Fibroblast of lung (primary cell): ENCODE data around the gene ADCY2. TPM values are rescaled to one million over a fixed set of nuclear protein-coding genes. Genes with fewer than 3 reads are reported as not detected.

Experiments used
- DNase-seq, 2 donors: peaks; one replicate each; pipeline versions ENCODE4 v3.0.0 to v3.0.0-alpha.2; 2010; ENCODE audit warnings: low read depth in 2 of 2
- H2AFZ ChIP-seq: 2 replicates; pipeline ENCODE4 v1.5.1; 2012; ENCODE audit warnings: low read length, control low read depth, inconsistent platforms
- H3K27ac ChIP-seq: 2 replicates; pipeline ENCODE4 v1.5.1; 2011; ENCODE audit warnings: low read length, control low read depth; ENCODE audit not compliant: insufficient read depth
- H3K27me3 ChIP-seq: 2 replicates; pipeline ENCODE4 v1.5.1; 2011; ENCODE audit warnings: mild to moderate bottlenecking, low read length; ENCODE audit not compliant: control insufficient read depth, insufficient read depth
- H3K36me3 ChIP-seq: 2 replicates; pipeline ENCODE4 v1.5.1; 2011; ENCODE audit warnings: low read length; ENCODE audit not compliant: control insufficient read depth, insufficient read depth
- H3K4me1 ChIP-seq: 2 replicates; pipeline ENCODE4 v1.5.1; 2011; ENCODE audit warnings: low read length; ENCODE audit not compliant: control insufficient read depth, insufficient read depth; ENCODE audit errors: extremely low read depth
- H3K4me2 ChIP-seq: 2 replicates; pipeline ENCODE4 v1.5.1; 2011; ENCODE audit warnings: low read length, control low read depth; ENCODE audit not compliant: insufficient read depth; ENCODE audit errors: extremely low read depth
- H3K4me3 ChIP-seq, 4 experiments: fragments of 200-600 bp in 1 of 4; sonication (generic) in 1 of 4; replicated peaks in 1 of 4; 2 replicates each; pipeline ENCODE4 v1.5.1; 2011 to 2016; ENCODE audit warnings: low read length in 4 of 4, low read depth in 3 of 4, mild to moderate bottlenecking in 3 of 4, control low read depth in 2 of 4, inconsistent platforms in 1 of 4, mixed read lengths in 1 of 4; ENCODE audit not compliant: insufficient read depth in 1 of 4; ENCODE audit errors: control extremely low read depth in 1 of 4
- H3K79me2 ChIP-seq: 2 replicates; pipeline ENCODE4 v1.5.1; 2012; ENCODE audit warnings: mild to moderate bottlenecking, low read length, inconsistent platforms; ENCODE audit not compliant: control insufficient read depth, insufficient read depth
- H3K9ac ChIP-seq: 2 replicates; pipeline ENCODE4 v1.5.1; 2011; ENCODE audit warnings: mild to moderate bottlenecking, low read length, control low read depth; ENCODE audit not compliant: insufficient read depth
- H3K9me3 ChIP-seq: 2 replicates; pipeline ENCODE4 v1.5.1; 2012; ENCODE audit warnings: low read depth, low read length; ENCODE audit not compliant: control insufficient read depth, insufficient read depth
- H4K20me1 ChIP-seq: 2 replicates; pipeline ENCODE4 v1.5.1; 2011; ENCODE audit warnings: low read length; ENCODE audit not compliant: control insufficient read depth, insufficient read depth; ENCODE audit errors: extremely low read depth
- EZH2 ChIP-seq: IDR thresholded peaks from 2 replicates; pipeline ENCODE4 v1.5.1; 2012; ENCODE audit warnings: low read length, control low read depth, mild to moderate bottlenecking; ENCODE audit errors: missing control alignments
- polyA plus RNA-seq, 2 donors: library from polyadenylated mRNA; depleted of rRNA in 1 of 2; stranded (reverse) in 1 of 2; unstranded in 1 of 2; fragments of >200 nt; gene quantifications; 2 replicates each; pipeline ENCODE4 v1.2.1, GENCODE V29; 2011 to 2012; ENCODE audit warnings: missing spikeins in 1 of 2
- total RNA-seq: library from RNA; depleted of rRNA; stranded (reverse); fragments of >200 nt; gene quantifications from 2 replicates; pipeline ENCODE4 v1.2.1, GENCODE V29; 2014
- TF ChIP-seq, protein P1 (sequence below), 2 donors: IDR thresholded peaks in 1 of 2; conservative IDR thresholded peaks in 1 of 2; 1 replicate in 1 of 2; 2 replicates in 1 of 2; pipeline ENCODE4 v1.5.1; 2011 to 2012; ENCODE audit warnings: low read length in 2 of 2, control low read depth in 1 of 2, inconsistent platforms in 1 of 2, low read depth in 1 of 2, mild to moderate bottlenecking in 1 of 2

ADCY2 gene
- total and polyA plus RNA-seq, 2 donors (not counting 1 experiment from before 2014, with no cell fraction given): under 0.01 to 0.05 TPM

DNA sequence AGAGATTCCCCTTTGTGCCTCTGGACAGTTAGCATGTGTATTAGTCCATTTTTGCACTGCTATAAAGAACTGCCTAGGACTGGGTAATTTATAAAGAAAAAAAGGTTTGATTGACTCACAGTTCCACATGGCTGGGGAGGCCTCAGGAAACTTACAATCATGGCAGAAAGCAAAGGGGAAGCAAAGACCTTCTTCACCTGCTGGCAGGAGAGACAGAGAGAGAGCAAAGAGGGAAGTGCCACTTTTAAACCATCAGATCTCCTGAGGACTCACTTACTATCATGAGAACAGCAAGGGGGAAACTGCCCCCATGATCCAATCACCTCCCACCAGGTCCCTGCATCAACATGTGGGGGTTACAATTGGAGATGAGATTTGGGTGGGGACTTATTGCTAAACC lies 449.0 kb downstream of the ADCY2 start:
- Histone ChIP-seq H3K27ac (no peak overlapping the region), H3K4me1 (no peaks in the 10 kb centered on the region), H3K27me3 (peaks cover 16% of the 10 kb centered on the region), H3K9ac (no peak overlapping the region), H3K36me3 (no peaks in the 10 kb centered on the region), H3K4me2 (no peak overlapping the region), H3K4me3 (no peak overlapping the region), H2AFZ (no peak overlapping the region), H3K79me2 (no peaks in the 10 kb centered on the region), H3K9me3 (no peaks in the 10 kb centered on the region), H4K20me1 (no peaks in the 10 kb centered on the region)
- TF ChIP-seq, protein P1, sequence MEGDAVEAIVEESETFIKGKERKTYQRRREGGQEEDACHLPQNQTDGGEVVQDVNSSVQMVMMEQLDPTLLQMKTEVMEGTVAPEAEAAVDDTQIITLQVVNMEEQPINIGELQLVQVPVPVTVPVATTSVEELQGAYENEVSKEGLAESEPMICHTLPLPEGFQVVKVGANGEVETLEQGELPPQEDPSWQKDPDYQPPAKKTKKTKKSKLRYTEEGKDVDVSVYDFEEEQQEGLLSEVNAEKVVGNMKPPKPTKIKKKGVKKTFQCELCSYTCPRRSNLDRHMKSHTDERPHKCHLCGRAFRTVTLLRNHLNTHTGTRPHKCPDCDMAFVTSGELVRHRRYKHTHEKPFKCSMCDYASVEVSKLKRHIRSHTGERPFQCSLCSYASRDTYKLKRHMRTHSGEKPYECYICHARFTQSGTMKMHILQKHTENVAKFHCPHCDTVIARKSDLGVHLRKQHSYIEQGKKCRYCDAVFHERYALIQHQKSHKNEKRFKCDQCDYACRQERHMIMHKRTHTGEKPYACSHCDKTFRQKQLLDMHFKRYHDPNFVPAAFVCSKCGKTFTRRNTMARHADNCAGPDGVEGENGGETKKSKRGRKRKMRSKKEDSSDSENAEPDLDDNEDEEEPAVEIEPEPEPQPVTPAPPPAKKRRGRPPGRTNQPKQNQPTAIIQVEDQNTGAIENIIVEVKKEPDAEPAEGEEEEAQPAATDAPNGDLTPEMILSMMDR (conservative IDR thresholded peaks at IDR 0.05 in 1 of 2, IDR thresholded peaks at IDR 0.05 in 1 of 2; ENCODE audit: low read depth in 1 of 2, low read length in 2 of 2): no peak
- TF ChIP-seq EZH2: no peak
- DNase-seq: no peak

DNA sequence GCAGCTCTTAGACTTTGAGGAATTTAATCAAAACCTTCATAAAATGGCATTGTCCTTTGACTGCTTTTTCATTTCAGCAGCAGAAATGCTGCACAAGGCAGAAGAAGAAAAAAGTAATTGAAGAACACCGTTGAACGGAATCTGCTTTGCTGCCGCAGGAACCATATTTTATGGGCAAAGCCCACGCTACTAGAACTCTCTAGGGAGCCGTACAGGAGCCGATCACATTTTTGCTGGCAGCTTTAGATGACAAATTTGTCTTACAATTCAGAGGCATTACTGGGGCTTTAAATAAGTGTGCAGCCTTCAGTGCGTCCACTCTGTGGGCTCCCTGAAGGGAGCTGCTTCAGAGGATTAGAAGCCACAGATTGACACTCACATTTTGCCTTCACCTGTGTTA lies 449.6 kb downstream of the ADCY2 start:
- Histone ChIP-seq H4K20me1 (no peaks in the 10 kb centered on the region), H3K27me3 (peaks cover 19% of the 10 kb centered on the region), H2AFZ (no peak overlapping the region), H3K9ac (no peak overlapping the region), H3K4me1 (no peaks in the 10 kb centered on the region), H3K9me3 (no peaks in the 10 kb centered on the region), H3K4me3 (no peak overlapping the region), H3K36me3 (no peaks in the 10 kb centered on the region), H3K79me2 (no peaks in the 10 kb centered on the region), H3K4me2 (no peak overlapping the region), H3K27ac (no peak overlapping the region)
- TF ChIP-seq, protein P1 (conservative IDR thresholded peaks at IDR 0.05 in 1 of 2, IDR thresholded peaks at IDR 0.05 in 1 of 2; ENCODE audit: low read depth in 1 of 2, low read length in 2 of 2): no peak
- no peak for TF ChIP-seq EZH2
- DNase-seq: no peak

DNA sequence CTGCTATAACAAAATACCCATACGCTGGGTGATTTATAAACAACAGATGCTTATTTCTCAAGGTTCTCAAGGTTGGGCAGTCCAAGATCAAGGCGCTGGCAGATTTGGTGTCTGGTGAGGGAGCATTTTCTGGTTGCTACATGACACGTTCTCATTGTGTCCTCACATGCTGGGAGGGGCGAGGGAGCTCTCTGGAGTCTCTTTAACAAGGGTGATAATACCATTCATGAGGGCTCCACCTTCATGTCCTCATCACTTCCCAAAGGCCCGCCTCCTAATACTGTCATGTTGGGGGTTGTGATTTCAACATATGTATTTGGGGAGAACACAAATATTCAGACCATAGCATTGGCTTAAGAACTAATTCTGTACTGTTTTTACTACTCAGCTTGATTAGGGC lies 450.4 kb downstream of the ADCY2 start:
- no peaks in the 10 kb centered on the region for H3K9me3 ChIP-seq
- H3K9ac ChIP-seq: no peak overlapping the region
- H3K27ac ChIP-seq: no peak overlapping the region
- no peak for DNase-seq
- H3K4me1 ChIP-seq: no peaks in the 10 kb centered on the region
- no peak overlapping the region for H2AFZ ChIP-seq
- no peaks in the 10 kb centered on the region for H3K36me3 ChIP-seq
- H3K4me3 ChIP-seq: no peak overlapping the region
- H4K20me1 ChIP-seq: no peaks in the 10 kb centered on the region
- no peaks in the 10 kb centered on the region for H3K79me2 ChIP-seq
- H3K27me3 ChIP-seq: peaks cover 23% of the 10 kb centered on the region
- H3K4me2 ChIP-seq: no peak overlapping the region
- no peak for TF ChIP-seq EZH2
- TF ChIP-seq, protein P1 (conservative IDR thresholded peaks at IDR 0.05 in 1 of 2, IDR thresholded peaks at IDR 0.05 in 1 of 2; ENCODE audit: low read depth in 1 of 2, low read length in 2 of 2): no peak
